A549 (cell line): ENCODE results near the gene TMEM140.

Source experiments
- BHLHE40 ChIP-seq: IDR thresholded peaks from 2 replicates; pipeline ENCODE4 v1.6.1; 2012; ENCODE audit warnings: low read depth, low read length, inconsistent platforms
- CHD4 ChIP-seq: fragments of 200-600 bp; sonication (generic); IDR thresholded peaks from 2 replicates; pipeline ENCODE4 v1.6.1; 2016; ENCODE audit warnings: antibody characterized with exemption, mild to moderate bottlenecking, borderline replicate concordance
- CTCF ChIP-seq: fragments of >200 bp; sonication (Bioruptor Twin); formaldehyde crosslinking; IDR thresholded peaks from 3 replicates; pipeline ENCODE4 v1.5.1; 2016
- JUN ChIP-seq, 2 experiments: fragments of >200 bp; sonication (Bioruptor Twin); formaldehyde crosslinking; IDR thresholded peaks; 2 replicates in 1 of 2; 3 replicates in 1 of 2; pipeline ENCODE4 v1.6.1; 2016 to 2017
- MYC ChIP-seq: IDR thresholded peaks from 2 replicates; pipeline ENCODE4 v1.6.1; 2012; ENCODE audit warnings: mild to moderate bottlenecking, inconsistent platforms, low read length, improper control_type of control experiment, borderline replicate concordance
- POLR2A ChIP-seq: IDR thresholded peaks from 2 replicates; pipeline ENCODE4 v1.6.1; 2012; ENCODE audit warnings: mild to moderate bottlenecking, low read length
- REST ChIP-seq: fragments of 200-600 bp; sonication (generic); IDR thresholded peaks from 2 replicates; pipeline ENCODE4 v1.6.1; 2016; ENCODE audit warnings: antibody characterized with exemption, mild to moderate bottlenecking, moderate library complexity
- SMC3 ChIP-seq: fragments of >200 bp; sonication (Bioruptor Twin); formaldehyde crosslinking; IDR thresholded peaks from 3 replicates; pipeline ENCODE4 v1.6.1; 2018; ENCODE audit warnings: inconsistent platforms
- TF ChIP-seq, protein P1 (sequence below): IDR thresholded peaks from 2 replicates; pipeline ENCODE4 v1.6.1; 2012

DNA sequence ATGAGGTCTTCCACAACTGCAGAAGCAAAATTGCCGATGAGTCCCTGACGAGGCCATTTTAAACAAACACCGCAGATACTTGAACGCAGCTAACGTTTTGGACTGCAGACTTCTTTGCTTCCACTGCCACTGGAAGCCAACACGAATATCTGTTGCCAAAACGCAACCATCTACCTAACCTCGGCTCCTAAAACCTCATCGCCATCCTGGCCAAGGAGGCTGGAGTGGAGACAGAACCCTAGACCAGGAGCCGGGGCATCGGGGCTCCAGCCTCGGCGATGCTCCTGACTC, 63.0 kb downstream of the TMEM140 start:
- TF ChIP-seq CTCF: no peak
- TF ChIP-seq CHD4: no peak
- TF ChIP-seq, protein P1, sequence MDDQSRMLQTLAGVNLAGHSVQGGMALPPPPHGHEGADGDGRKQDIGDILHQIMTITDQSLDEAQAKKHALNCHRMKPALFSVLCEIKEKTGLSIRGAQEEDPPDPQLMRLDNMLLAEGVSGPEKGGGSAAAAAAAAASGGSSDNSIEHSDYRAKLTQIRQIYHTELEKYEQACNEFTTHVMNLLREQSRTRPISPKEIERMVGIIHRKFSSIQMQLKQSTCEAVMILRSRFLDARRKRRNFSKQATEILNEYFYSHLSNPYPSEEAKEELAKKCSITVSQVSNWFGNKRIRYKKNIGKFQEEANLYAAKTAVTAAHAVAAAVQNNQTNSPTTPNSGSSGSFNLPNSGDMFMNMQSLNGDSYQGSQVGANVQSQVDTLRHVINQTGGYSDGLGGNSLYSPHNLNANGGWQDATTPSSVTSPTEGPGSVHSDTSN: no peak
- no peak for TF ChIP-seq BHLHE40
- no peak for TF ChIP-seq POLR2A
- TF ChIP-seq MYC: no peak
- TF ChIP-seq REST: no peak
- TF ChIP-seq JUN (IDR thresholded peaks at IDR 0.05): no peak
- no peak for TF ChIP-seq SMC3
